Body of pancreas (tissue), 4 donors: Measurements from ENCODE around the gene LORICRIN. TPM values are rescaled to one million over a fixed set of nuclear protein-coding genes. Genes with fewer than 3 reads are reported as not detected.

Experiments
- ATAC-seq: fragments of 150-250 bp; one replicate; pipeline ENCODE4 v1.9.1; 2016
- DNase-seq, 4 donors: peaks; one replicate each; pipeline ENCODE4 v3.0.0-alpha.2; 2019
- H3K27ac ChIP-seq, 4 donors: fragments of 200-600 bp; sonication (generic); 1 replicate in 3 of 4; 2 replicates in 1 of 4; pipeline versions ENCODE4 v1.5.1 to v1.6.1; 2016 to 2019; ENCODE audit warnings: mild to moderate bottlenecking in 1 of 4, mixed read lengths in 1 of 4, moderate library complexity in 1 of 4
- H3K27me3 ChIP-seq, 2 donors: fragments of 200-600 bp; sonication (generic); one replicate each; pipeline ENCODE4 v1.6.0; 2016; ENCODE audit warnings: mild to moderate bottlenecking in 1 of 2
- H3K36me3 ChIP-seq, 2 donors: fragments of 200-600 bp; sonication (generic); replicated peaks in 1 of 2; 2 replicates each; pipeline ENCODE4 v1.5.1; 2016; ENCODE audit warnings: low read depth in 2 of 2; ENCODE audit not compliant: insufficient read depth in 1 of 2
- H3K4me1 ChIP-seq: fragments of 200-600 bp; sonication (generic); one replicate; pipeline ENCODE4 v1.6.0; 2016
- H3K4me3 ChIP-seq, 2 donors: fragments of 200-600 bp; sonication (generic); 1 replicate in 1 of 2; 2 replicates in 1 of 2; pipeline ENCODE4 v1.5.1; 2016 to 2019
- H3K9me3 ChIP-seq, 3 donors: fragments of 200-600 bp; sonication (generic); 1 replicate in 2 of 3; 2 replicates in 1 of 3; pipeline ENCODE4 v1.5.1; 2016
- CTCF ChIP-seq, 7 experiments: fragments of 450-650 bp in 4 of 7; fragments of 200-600 bp in 3 of 7; sonication (generic) in 3 of 7; IDR thresholded peaks; one replicate each; pipeline ENCODE4 v1.5.1; 2016 to 2019; ENCODE audit warnings: antibody characterized with exemption in 7 of 7
- POLR2A ChIP-seq, 3 donors: fragments of 450-650 bp; IDR thresholded peaks; one replicate each; pipeline ENCODE4 v1.6.1; 2016; ENCODE audit warnings: antibody characterized with exemption in 3 of 3, mild to moderate bottlenecking in 2 of 3
- WGBS, 2 donors: methylation state at CpG; one replicate each; pipeline ENCODE4 v1.1.5; 2017; 5-methylcytosine and 5-hydroxymethylcytosine counted together
- intact Hi-C: fragments of 100-400 bp; cut with DNase I; formaldehyde crosslinking; loops from one replicate; pipeline ENCODE4 v1.15.1; 2023
- total RNA-seq, 2 donors: library from RNA; depleted of rRNA; stranded (reverse); fragments of >200 nt; gene quantifications; one replicate each; pipeline ENCODE4 v1.1.0, GENCODE V29; 2016

LORICRIN gene
- total RNA-seq, 2 donors from 2014 or later: not detected

- DNase-seq: no peak
- WGBS, 2 donors: 35 to 61% methylated on average over 6 of the region's 6 CpGs
- H3K4me3 ChIP-seq: no peak overlapping the region
- no peaks in the 10 kb centered on the region for H3K9me3 ChIP-seq
- intact Hi-C loops: no loop called here
- H3K4me1 ChIP-seq: peaks cover 17% of the 10 kb centered on the region
- no peak for ATAC-seq
- no peaks in the 10 kb centered on the region for H3K36me3 ChIP-seq
- H3K27me3 ChIP-seq: peaks cover 5 to 32% of the 10 kb centered on the region in 2 donors
- no peak overlapping the region for H3K27ac ChIP-seq
- TF ChIP-seq POLR2A (IDR thresholded peaks at IDR 0.05) (no peak), CTCF (IDR thresholded peaks at IDR 0.05) (no peak)
Measured at GRCh38 chr1:153262070-153262366, 2.5 kb downstream of the LORICRIN start.

- Histone ChIP-seq H3K4me1 (peaks cover 17% of the 10 kb centered on the region), H3K9me3 (no peaks in the 10 kb centered on the region), H3K36me3 (no peaks in the 10 kb centered on the region), H3K27me3 (peaks cover 5 to 32% of the 10 kb centered on the region in 2 donors), H3K27ac (no peak overlapping the region), H3K4me3 (no peak overlapping the region)
- ATAC-seq (no peak), DNase-seq (no peak)
- intact Hi-C loops: no loop called here
- TF ChIP-seq POLR2A (IDR thresholded peaks at IDR 0.05) (no peak), CTCF (IDR thresholded peaks at IDR 0.05) (no peak)
- 44 to 47% methylated on average over 10 of the region's 10 CpGs for WGBS, 2 donors
Measured at GRCh38 chr1:153262462-153263157, 3.1 kb downstream of the LORICRIN start.

- TF ChIP-seq POLR2A (IDR thresholded peaks at IDR 0.05) (no peak), CTCF (IDR thresholded peaks at IDR 0.05) (peak in 1 of 7 experiments; percentile 27)
- ATAC-seq: no peak
- no peaks in the 10 kb centered on the region for H3K36me3 ChIP-seq
- 79 to 88% methylated on average over 1 of the region's 1 CpG for WGBS, 2 donors
- H3K27ac ChIP-seq: no peak overlapping the region
- H3K9me3 ChIP-seq: no peaks in the 10 kb centered on the region
- no peak overlapping the region for H3K4me3 ChIP-seq
- DNase-seq: no peak
- H3K27me3 ChIP-seq: peaks cover 5 to 32% of the 10 kb centered on the region in 2 donors
- H3K4me1 ChIP-seq: peaks cover 17% of the 10 kb centered on the region
- intact Hi-C loops: no loop called here
Measured at GRCh38 chr1:153265457-153265856, 6.0 kb downstream of the LORICRIN start.

- Histone ChIP-seq H3K27me3 (no peaks in the 10 kb centered on the region), H3K4me3 (no peak overlapping the region), H3K36me3 (no peaks in the 10 kb centered on the region), H3K27ac (no peak overlapping the region), H3K9me3 (no peaks in the 10 kb centered on the region), H3K4me1 (no peaks in the 10 kb centered on the region)
- WGBS, 2 donors: 100% methylated on average over 1 of the region's 1 CpG
- ATAC-seq: no peak
- intact Hi-C loops: no loop called here
- no peak for TF ChIP-seq CTCF (IDR thresholded peaks at IDR 0.05)
- no peak for DNase-seq
Measured at GRCh38 chr1:153271711-153272110, 12.2 kb downstream of the LORICRIN start.

GRCh38 chr1:153272186-153272585 is 12.7 kb downstream of the LORICRIN start:
- Histone ChIP-seq H3K27me3 (no peaks in the 10 kb centered on the region), H3K27ac (no peak overlapping the region), H3K36me3 (no peaks in the 10 kb centered on the region), H3K4me1 (no peaks in the 10 kb centered on the region), H3K9me3 (no peaks in the 10 kb centered on the region), H3K4me3 (no peak overlapping the region)
- TF ChIP-seq POLR2A (IDR thresholded peaks at IDR 0.05) (no peak), CTCF (IDR thresholded peaks at IDR 0.05) (no peak)
- WGBS, 2 donors: 100% methylated on average over 1 of the region's 1 CpG; no CpG with 5 or more reads in 1 of the 2 donors
- ATAC-seq (no peak), DNase-seq (no peak)
- intact Hi-C loops: no loop called here
